Fibroblast of mammary gland (primary cell): ENCODE measurements around the gene TBC1D22A.

Experiments used
- DNase-seq: peaks from one replicate; pipeline ENCODE4 v3.0.0-alpha.2; 2010; ENCODE audit warnings: low read depth
- H3K4me3 ChIP-seq: 2 replicates; pipeline ENCODE4 v1.5.1; 2011; ENCODE audit warnings: low read depth, mild to moderate bottlenecking, low read length, moderate library complexity; ENCODE audit not compliant: control insufficient read depth
- CTCF ChIP-seq: conservative IDR thresholded peaks from 2 replicates; pipeline ENCODE4 v1.5.1; 2011; ENCODE audit warnings: low read depth, low read length, inconsistent platforms; ENCODE audit not compliant: control insufficient read depth, insufficient read depth

The TBC1D22A gene

GRCh38 chr22:47176026-47176389 is 413.6 kb downstream of the TBC1D22A start:
- H3K4me3 ChIP-seq: no peak overlapping the region
- DNase-seq: no peak
- no peak for TF ChIP-seq CTCF

GRCh38 chr22:47176573-47177333 is 414.3 kb downstream of the TBC1D22A start:
- H3K4me3 ChIP-seq: no peak overlapping the region
- no peak for DNase-seq
- no peak for TF ChIP-seq CTCF

- no peak for DNase-seq
- TF ChIP-seq CTCF: no peak
Observed at GRCh38 chr22:47177334-47177815, 414.9 kb downstream of the TBC1D22A start.

GRCh38 chr22:47178339-47178738 is 415.9 kb downstream of the TBC1D22A start:
- H3K4me3 ChIP-seq: no peak overlapping the region
- no peak for DNase-seq

More at GRCh38 chr22:47177334-47177815, 414.9 kb downstream of the TBC1D22A start:
- H3K4me3 ChIP-seq: no peak overlapping the region

GRCh38 chr22:47180796-47181195 is 418.3 kb downstream of the TBC1D22A start:
- no peak overlapping the region for H3K4me3 ChIP-seq
- no peak for TF ChIP-seq CTCF
- no peak for DNase-seq

More at GRCh38 chr22:47178339-47178738, 415.9 kb downstream of the TBC1D22A start:
- TF ChIP-seq CTCF: no peak

- no peak for TF ChIP-seq CTCF
- H3K4me3 ChIP-seq: no peak overlapping the region
- no peak for DNase-seq
Observed at GRCh38 chr22:47187176-47187957, 424.9 kb downstream of the TBC1D22A start.
